ENCODE measurements around the gene CCDC74A. TPM values are rescaled to one million over a fixed set of nuclear protein-coding genes. Genes with fewer than 3 reads are reported as not detected.
"Not testable (repeated sequence)": the region's sequence is repeated elsewhere in the genome, so short reads cannot be mapped to it uniquely, and the experiment has no call there.

The CCDC74A gene
- total and polyA plus RNA-seq, 11 donors, result 0.46 to 2.7 (median 1.3) TPM

DNA sequence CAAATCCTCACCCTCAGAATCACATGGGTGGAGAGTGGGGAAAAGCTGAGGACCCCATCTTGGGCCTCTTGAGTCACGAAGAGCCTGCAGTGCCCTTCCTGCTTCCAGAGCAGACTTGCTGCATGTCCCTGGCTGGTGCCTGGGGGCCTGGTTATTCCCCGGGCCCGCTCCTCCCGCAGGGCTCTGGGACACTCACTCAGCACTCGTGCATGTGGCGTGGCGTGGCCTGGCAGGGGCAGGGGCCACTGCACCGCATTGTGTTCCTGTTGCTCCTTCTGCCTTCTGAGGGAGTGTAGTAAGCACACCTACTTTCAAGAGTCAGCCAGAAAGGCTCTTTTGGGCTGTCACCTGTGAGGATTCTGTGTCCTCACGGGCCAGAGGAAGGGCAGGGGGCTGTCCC, 18.1 kb upstream of the CCDC74A start:
- DNase-seq (peak in 1 of 5 donors; percentile 53), ATAC-seq (no peak)
- Histone ChIP-seq H3K36me3 (peaks cover 0 to 74% (median 62%) of the 10 kb centered on the region in 9 donors), H3K9me3 (no peaks in the 10 kb centered on the region), H3K4me1 (no peaks in the 10 kb centered on the region), H3K4me3 (no peak overlapping the region), H3K27me3 (no peaks in the 10 kb centered on the region), H3K27ac (no peak overlapping the region)
- 72 to 100% (median 92%) methylated on average over 1 to 9 of the region's 9 CpGs for WGBS, 4 donors
- intact Hi-C loops (cut with DNase I), result loop anchor here in 2 of 10 donors (10.0 kb wide), 1 partner anchor 95 kb away; no protein-coding TSS in a partner anchor
- TF ChIP-seq POLR2A (IDR thresholded peaks at IDR 0.05), result no peak
- TF ChIP-seq, protein P1, sequence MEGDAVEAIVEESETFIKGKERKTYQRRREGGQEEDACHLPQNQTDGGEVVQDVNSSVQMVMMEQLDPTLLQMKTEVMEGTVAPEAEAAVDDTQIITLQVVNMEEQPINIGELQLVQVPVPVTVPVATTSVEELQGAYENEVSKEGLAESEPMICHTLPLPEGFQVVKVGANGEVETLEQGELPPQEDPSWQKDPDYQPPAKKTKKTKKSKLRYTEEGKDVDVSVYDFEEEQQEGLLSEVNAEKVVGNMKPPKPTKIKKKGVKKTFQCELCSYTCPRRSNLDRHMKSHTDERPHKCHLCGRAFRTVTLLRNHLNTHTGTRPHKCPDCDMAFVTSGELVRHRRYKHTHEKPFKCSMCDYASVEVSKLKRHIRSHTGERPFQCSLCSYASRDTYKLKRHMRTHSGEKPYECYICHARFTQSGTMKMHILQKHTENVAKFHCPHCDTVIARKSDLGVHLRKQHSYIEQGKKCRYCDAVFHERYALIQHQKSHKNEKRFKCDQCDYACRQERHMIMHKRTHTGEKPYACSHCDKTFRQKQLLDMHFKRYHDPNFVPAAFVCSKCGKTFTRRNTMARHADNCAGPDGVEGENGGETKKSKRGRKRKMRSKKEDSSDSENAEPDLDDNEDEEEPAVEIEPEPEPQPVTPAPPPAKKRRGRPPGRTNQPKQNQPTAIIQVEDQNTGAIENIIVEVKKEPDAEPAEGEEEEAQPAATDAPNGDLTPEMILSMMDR (IDR thresholded peaks at IDR 0.05), result no peak

DNA sequence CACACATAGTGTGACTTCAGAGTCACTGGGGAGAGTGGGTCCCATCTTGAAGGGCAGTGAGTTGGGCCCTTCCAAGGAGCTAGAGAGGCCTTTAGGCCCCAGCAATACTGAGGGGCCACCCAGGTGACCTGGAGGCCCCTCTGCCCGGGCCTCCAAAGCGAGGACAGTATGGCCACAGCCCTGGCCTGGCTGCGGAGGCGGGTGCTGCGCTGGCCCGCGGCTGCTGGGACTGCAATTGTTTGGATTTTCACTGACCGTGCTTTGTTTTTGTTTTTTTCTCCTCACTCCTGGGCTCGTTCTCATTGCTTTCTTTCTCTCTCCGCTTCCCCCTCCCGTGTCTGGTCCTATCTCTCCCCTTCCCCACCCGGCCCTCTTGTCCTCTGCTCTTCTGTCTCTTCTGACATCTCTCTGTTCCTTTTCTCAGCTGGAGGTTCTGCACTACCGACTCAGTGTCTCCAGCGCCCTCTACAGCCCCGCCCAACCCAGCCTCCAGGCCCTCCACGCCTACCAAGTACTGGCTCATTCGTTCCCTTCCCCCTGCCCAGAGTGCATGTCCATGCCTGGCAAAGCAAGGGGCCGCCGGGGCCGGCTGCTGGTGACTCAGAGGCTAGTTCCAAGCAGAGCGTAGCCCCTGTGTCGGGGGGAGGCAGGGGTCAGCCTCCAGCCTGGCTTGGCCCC, 16.3 kb upstream of the CCDC74A start:
- not testable (repeated sequence) for H3K4me1 ChIP-seq, H3K4me3 ChIP-seq, H3K9me3 ChIP-seq, H3K27me3 ChIP-seq
- ATAC-seq, result peak; percentile 30 to 74 (median 57)
- Histone ChIP-seq H3K27ac (peak overlapping the region in 1 of 12 donors; percentile 37), H3K36me3 (peaks cover 0 to 58% (median 48%) of the 10 kb centered on the region in 9 donors)
- intact Hi-C loops (cut with DNase I), result loop anchor here in 2 of 10 donors (10.0 kb wide), 1 partner anchor 97 kb away; no protein-coding TSS in a partner anchor
- 77 to 81% (median 81%) methylated on average over 21 to 22 of the region's 22 CpGs for WGBS, 4 donors
- peak in 2 of 5 donors; percentile 51 to 64 for DNase-seq

DNA sequence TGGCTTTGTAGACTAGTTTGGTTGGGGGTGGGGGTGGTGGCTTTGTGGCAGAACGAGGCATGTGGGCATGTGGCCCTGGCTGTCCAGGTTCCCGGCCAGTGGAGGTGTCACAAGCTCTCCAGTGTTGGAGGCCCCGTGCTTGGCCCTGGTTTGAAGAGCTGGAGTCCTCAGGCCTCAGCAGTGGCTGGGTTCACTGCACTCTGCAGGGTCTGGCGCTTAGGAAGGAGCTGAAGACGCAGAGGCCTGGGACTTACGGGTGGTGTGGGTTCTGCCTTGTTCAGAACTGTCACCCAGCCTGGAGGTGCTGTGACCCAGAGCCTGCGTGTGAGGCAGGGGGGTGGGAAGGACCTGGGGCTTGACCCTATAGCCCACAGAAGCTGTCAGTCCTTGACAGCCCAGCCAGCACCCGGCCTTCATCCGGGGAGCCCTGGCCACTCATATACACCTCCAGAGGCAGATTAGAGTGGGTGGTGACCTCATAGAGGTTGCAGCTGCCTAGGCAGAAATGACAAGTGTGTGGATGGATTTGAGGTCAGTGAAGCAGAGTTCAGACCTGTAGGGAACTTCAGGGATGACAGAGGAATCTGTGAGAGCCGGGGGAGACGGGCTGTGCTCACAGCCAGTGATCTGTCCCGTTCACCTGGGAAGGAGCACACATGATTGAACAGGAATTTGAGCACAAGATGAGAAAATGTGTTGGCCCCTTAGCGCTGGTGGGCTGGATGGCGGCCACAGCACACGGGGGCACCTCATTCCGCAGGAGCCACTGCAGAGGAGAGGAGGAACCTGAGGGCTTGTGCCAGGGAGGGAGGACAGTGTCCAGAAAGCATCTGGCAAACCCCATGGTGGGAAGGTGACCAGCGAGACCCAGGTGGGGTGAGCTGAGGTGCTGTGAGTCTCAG, 15.5 kb upstream of the CCDC74A start:
- H3K4me3 ChIP-seq, H3K27ac ChIP-seq, H3K9me3 ChIP-seq, H3K27me3 ChIP-seq, H3K4me1 ChIP-seq: not testable (repeated sequence)
- H3K36me3 ChIP-seq, result peaks cover 0 to 58% (median 44%) of the 10 kb centered on the region in 9 donors
- ATAC-seq, result peak; percentile 19 to 50 (median 48)
- intact Hi-C loops (cut with DNase I), result loop anchor here in 2 of 10 donors (10.0 kb wide), 1 partner anchor 97 kb away; no protein-coding TSS in a partner anchor
- DNase-seq, result peak in 2 of 5 donors; percentile 14 to 68
- 59 to 87% (median 70%) methylated on average over 10 to 16 of the region's 17 CpGs for WGBS, 4 donors

DNA sequence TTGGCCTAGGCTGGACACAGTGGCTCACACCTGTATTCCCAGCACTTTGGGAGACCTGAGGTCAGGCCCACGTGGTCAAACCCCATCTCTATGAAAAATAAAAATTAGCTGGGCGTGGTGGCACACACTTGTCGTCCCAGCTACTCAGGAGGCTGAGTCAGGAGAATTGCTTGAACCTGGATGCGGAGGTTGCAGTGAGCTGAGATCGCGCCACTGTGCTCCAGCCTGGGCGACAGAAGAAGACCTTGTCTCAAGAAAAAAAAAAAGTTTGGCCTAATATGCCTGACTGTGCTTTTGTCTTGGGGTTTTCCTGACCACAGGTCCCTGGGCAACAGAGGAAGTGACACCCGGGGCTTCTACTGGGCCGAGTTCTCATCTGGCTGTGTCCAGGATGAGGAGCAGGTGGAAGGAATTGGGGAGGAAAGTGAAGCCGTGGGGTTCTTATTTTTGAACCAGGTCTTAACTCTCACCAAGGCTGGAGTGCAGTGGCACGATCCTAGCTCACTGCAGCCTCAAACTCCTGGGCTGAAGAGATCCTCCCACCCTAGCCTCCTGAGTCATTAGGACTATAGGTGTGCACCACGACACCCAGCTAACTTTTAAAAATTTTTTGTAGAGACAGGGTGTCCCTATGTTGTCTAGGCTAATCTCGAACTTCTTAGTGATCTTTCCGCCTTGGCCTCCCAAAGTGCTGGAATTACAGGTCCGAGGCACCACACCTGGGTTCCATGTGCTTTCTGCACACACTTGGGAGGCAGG, 13.1 kb upstream of the CCDC74A start:
- not testable (repeated sequence) for H3K4me3 ChIP-seq, ATAC-seq, H3K9me3 ChIP-seq, H3K27ac ChIP-seq, H3K27me3 ChIP-seq, H3K4me1 ChIP-seq
- 57 to 83% (median 73%) methylated on average over 15 of the region's 15 CpGs for WGBS, 4 donors
- peaks cover 0 to 50% (median 34%) of the 10 kb centered on the region in 9 donors for H3K36me3 ChIP-seq
- DNase-seq, result peak in 1 of 5 donors; percentile 4
- intact Hi-C loops (cut with DNase I), result loop anchor here in 4 of 10 donors (5.0 to 10.0 kb wide), 2 partner anchors 100 to 102 kb away; no protein-coding TSS in a partner anchor

GRCh38 chr2:131515235-131515634, 12.5 kb upstream of the CCDC74A start:
- ATAC-seq, H3K9me3 ChIP-seq, H3K27me3 ChIP-seq, H3K4me3 ChIP-seq, H3K27ac ChIP-seq, H3K4me1 ChIP-seq: not testable (repeated sequence)
- 78 to 91% (median 87%) methylated on average over 5 to 14 of the region's 14 CpGs for WGBS, 4 donors
- DNase-seq, result peak in 1 of 5 donors; percentile 39
- H3K36me3 ChIP-seq, result peaks cover 0 to 51% (median 31%) of the 10 kb centered on the region in 9 donors
- intact Hi-C loops (cut with DNase I), result loop anchor here in 4 of 10 donors (5.0 to 10.0 kb wide), 2 partner anchors 100 to 103 kb away; no protein-coding TSS in a partner anchor

Data from heart left ventricle (tissue), 16 donors.